Liver (tissue), 9 donors: Measurements from ENCODE around the gene MAPK6. TPM values are rescaled to one million over a fixed set of nuclear protein-coding genes. Genes with fewer than 3 reads are reported as not detected.

Source experiments
- DNase-seq: peaks from one replicate; pipeline ENCODE4 v3.0.0-alpha.2; 2017; ENCODE audit warnings: low spot score
- H3K27ac ChIP-seq, 2 donors: one replicate each; pipeline ENCODE4 v1.7.0; 2013; ENCODE audit warnings: inconsistent platforms in 2 of 2, low read length in 2 of 2, control low read depth in 1 of 2, low read depth in 1 of 2, mild to moderate bottlenecking in 1 of 2
- H3K27me3 ChIP-seq, 4 donors: one replicate each; pipeline versions ENCODE4 v1.6.1 to v1.7.0; 2013; ENCODE audit warnings: low read length in 3 of 4, inconsistent platforms in 1 of 4, mild to moderate bottlenecking in 1 of 4, moderate library complexity in 1 of 4; ENCODE audit not compliant: control insufficient read depth in 4 of 4, insufficient read depth in 4 of 4
- H3K36me3 ChIP-seq, 4 donors: one replicate each; pipeline versions ENCODE4 v1.6.1 to v1.7.0; 2013; ENCODE audit warnings: low read length in 3 of 4, mild to moderate bottlenecking in 3 of 4, low read depth in 1 of 4, moderate library complexity in 1 of 4; ENCODE audit not compliant: control insufficient read depth in 4 of 4, insufficient read depth in 3 of 4
- H3K4me1 ChIP-seq, 4 donors: one replicate each; pipeline versions ENCODE4 v1.6.1 to v1.7.0; 2013; ENCODE audit warnings: low read length in 3 of 4, mild to moderate bottlenecking in 3 of 4, moderate library complexity in 1 of 4; ENCODE audit not compliant: control insufficient read depth in 4 of 4, insufficient read depth in 4 of 4
- H3K4me3 ChIP-seq, 3 donors: one replicate each; pipeline versions ENCODE4 v1.6.1 to v1.7.0; 2013; ENCODE audit warnings: low read length in 3 of 3, control low read depth in 1 of 3, low read depth in 1 of 3, mild to moderate bottlenecking in 1 of 3
- H3K9ac ChIP-seq, 2 donors: one replicate each; pipeline ENCODE4 v1.7.0; 2013; ENCODE audit warnings: low read length in 2 of 2, mild to moderate bottlenecking in 2 of 2, moderate library complexity in 2 of 2, control low read depth in 1 of 2, low read depth in 1 of 2
- H3K9me3 ChIP-seq, 4 donors: one replicate each; pipeline versions ENCODE4 v1.6.1 to v1.7.0; 2013; ENCODE audit warnings: low read length in 3 of 4; ENCODE audit not compliant: control insufficient read depth in 4 of 4
- FOXA1 ChIP-seq: IDR thresholded peaks from 2 replicates; pipeline ENCODE4 v1.6.1; 2016; ENCODE audit warnings: antibody characterized with exemption
- FOXA2 ChIP-seq: IDR thresholded peaks from 2 replicates; pipeline ENCODE4 v1.6.1; 2016; ENCODE audit warnings: antibody characterized with exemption
- HNF4A ChIP-seq, 2 donors: conservative IDR thresholded peaks; 2 replicates each; pipeline ENCODE4 v1.6.1; 2016; ENCODE audit warnings: antibody characterized with exemption in 2 of 2, mild to moderate bottlenecking in 2 of 2
- HNF4G ChIP-seq: IDR thresholded peaks from 2 replicates; pipeline ENCODE4 v1.6.1; 2016; ENCODE audit warnings: antibody characterized with exemption
- NR2F2 ChIP-seq: IDR thresholded peaks from 2 replicates; pipeline ENCODE4 v1.6.1; 2016; ENCODE audit warnings: antibody characterized with exemption
- RAD21 ChIP-seq, 2 donors: IDR thresholded peaks; 2 replicates each; pipeline ENCODE4 v1.6.1; 2016; ENCODE audit warnings: antibody characterized with exemption in 2 of 2, mild to moderate bottlenecking in 2 of 2
- SP1 ChIP-seq: IDR thresholded peaks from 2 replicates; pipeline ENCODE4 v1.6.1; 2018; ENCODE audit warnings: antibody characterized with exemption, mild to moderate bottlenecking
- TAF1 ChIP-seq: conservative IDR thresholded peaks from 2 replicates; pipeline ENCODE4 v1.6.1; 2016; ENCODE audit warnings: antibody characterized with exemption, mild to moderate bottlenecking
- WGBS: extraction: QIAGEN DNeasy Blood & Tissue Kit; methylation state at CpG from one replicate; pipeline ENCODE4 v1.1.7; 2013; 5-methylcytosine and 5-hydroxymethylcytosine counted together
- polyA plus RNA-seq, 2 donors: library from polyadenylated mRNA; stranded (reverse) in 1 of 2; unstranded in 1 of 2; fragments of 200-250 nt in 1 of 2; fragments of >200 nt in 1 of 2; fragmentation: Nextera tagmentation in 1 of 2; extraction: Ambion mirVana in 1 of 2; gene quantifications; one replicate each; pipeline versions ENCODE4 v1.2.1 to v1.2.3, GENCODE V29; 2013 to 2015
- total RNA-seq, 2 donors: library from RNA; depleted of rRNA; stranded (reverse); fragments of >200 nt; gene quantifications; one replicate each; pipeline ENCODE4 v1.2.3, GENCODE V29; 2014
- TF ChIP-seq, protein P1 (sequence below): IDR thresholded peaks from 2 replicates; pipeline ENCODE4 v1.6.1; 2016; ENCODE audit warnings: antibody characterized with exemption
- TF ChIP-seq, protein P2 (sequence below): IDR thresholded peaks from 2 replicates; pipeline ENCODE4 v1.6.1; 2016; ENCODE audit warnings: antibody characterized with exemption
- TF ChIP-seq, protein P3 (sequence below): IDR thresholded peaks from 2 replicates; pipeline ENCODE4 v1.6.1; 2016; ENCODE audit warnings: antibody characterized with exemption
- TF ChIP-seq, protein P4 (sequence below): fragments of 150-350 bp; IDR thresholded peaks from 2 replicates; pipeline ENCODE4 v1.5.1; 2017; ENCODE audit warnings: improper control_type of control experiment, low read depth, low read length; ENCODE audit not compliant: missing input control
- donor health status: healthy.
- donor health status: healthy.
- donor health status: healthy.
- donor health status: healthy.
- donor health status: healthy.

MAPK6 gene
- total and polyA plus RNA-seq, 4 donors = 9.7 to 47.8 (median 32.1) TPM

DNA sequence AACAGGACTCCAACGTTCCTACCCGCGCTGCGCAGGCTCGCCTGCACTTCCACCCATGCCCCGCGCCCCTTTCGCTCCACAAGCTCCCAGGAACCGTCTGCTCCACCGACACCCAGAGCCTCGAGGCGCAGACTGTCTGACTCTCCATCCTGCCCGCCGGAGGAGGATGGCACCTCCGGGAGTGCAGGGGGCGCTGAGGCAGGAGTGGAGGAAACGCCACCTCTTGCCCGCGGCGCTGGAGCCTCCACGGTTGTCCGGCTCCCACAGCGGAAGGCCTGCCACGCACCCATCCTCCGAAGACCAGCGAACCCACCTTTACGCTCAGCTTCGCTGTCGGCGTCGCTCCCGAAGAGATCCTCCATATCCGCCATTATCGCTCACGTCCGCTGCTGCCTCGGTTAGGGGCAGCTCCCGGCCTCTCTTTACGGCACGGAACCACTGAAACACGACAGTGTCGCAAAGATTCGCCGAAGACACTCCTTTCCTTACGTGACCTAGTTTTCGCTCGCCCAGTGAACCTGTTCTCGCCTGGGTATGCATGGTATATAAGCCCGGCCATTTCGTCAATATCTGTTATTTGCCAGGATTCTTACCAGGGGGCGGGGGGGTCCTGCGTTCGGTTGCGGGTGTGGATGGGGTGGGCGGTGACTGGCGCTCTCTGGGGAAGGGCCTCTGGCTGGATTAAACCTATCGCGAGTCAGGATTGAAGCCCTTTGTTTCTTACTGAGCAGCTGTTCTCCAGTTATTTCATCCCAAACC lies 47.5 kb upstream of the MAPK6 start, which contains the start of gene LEO1 (continued):
- TF ChIP-seq, protein P1, sequence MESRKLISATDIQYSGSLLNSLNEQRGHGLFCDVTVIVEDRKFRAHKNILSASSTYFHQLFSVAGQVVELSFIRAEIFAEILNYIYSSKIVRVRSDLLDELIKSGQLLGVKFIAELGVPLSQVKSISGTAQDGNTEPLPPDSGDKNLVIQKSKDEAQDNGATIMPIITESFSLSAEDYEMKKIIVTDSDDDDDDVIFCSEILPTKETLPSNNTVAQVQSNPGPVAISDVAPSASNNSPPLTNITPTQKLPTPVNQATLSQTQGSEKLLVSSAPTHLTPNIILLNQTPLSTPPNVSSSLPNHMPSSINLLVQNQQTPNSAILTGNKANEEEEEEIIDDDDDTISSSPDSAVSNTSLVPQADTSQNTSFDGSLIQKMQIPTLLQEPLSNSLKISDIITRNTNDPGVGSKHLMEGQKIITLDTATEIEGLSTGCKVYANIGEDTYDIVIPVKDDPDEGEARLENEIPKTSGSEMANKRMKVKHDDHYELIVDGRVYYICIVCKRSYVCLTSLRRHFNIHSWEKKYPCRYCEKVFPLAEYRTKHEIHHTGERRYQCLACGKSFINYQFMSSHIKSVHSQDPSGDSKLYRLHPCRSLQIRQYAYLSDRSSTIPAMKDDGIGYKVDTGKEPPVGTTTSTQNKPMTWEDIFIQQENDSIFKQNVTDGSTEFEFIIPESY = peak; percentile 87
- TF ChIP-seq HNF4G (no peak), FOXA1 (peak; percentile 43)
- TF ChIP-seq, protein P2, sequence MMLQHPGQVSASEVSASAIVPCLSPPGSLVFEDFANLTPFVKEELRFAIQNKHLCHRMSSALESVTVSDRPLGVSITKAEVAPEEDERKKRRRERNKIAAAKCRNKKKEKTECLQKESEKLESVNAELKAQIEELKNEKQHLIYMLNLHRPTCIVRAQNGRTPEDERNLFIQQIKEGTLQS = no peak
- TF ChIP-seq, protein P3, sequence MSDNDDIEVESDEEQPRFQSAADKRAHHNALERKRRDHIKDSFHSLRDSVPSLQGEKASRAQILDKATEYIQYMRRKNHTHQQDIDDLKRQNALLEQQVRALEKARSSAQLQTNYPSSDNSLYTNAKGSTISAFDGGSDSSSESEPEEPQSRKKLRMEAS = peak; percentile 49

DNA sequence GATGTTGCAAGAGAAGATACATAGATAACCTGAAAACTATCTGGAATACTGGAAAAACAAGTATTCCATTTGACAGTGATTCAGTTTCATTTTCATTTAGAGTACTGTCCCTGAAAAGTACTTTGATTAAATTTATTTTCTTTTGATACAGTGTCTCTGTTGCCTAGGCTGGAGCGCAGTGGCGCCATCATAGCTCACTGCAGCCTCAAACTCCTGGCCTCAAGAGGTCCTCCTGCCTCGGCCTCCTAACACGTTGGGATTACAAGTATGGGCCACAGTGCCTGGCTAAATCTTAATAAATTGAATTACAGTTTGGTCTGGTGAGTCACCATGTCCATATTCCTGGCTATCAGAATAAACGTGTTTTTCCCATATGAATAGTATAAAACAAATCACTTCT lies 45.8 kb upstream of the MAPK6 start:
- Histone ChIP-seq H3K9me3 (no peaks in the 10 kb centered on the region), H3K9ac (no peak overlapping the region), H3K36me3 (no peaks in the 10 kb centered on the region), H3K4me1 (peaks cover 7 to 20% (median 15%) of the 10 kb centered on the region in 4 donors), H3K27me3 (no peaks in the 10 kb centered on the region), H3K4me3 (no peak overlapping the region), H3K27ac (no peak overlapping the region)
- WGBS = 96% methylated on average over 5 of the region's 5 CpGs
- TF ChIP-seq NR2F2 (no peak), TAF1 (no peak), RAD21 (IDR thresholded peaks at IDR 0.05) (no peak), HNF4A (conservative IDR thresholded peaks at IDR 0.05) (no peak), FOXA2 (no peak), SP1 (no peak)
- TF ChIP-seq, protein P4, sequence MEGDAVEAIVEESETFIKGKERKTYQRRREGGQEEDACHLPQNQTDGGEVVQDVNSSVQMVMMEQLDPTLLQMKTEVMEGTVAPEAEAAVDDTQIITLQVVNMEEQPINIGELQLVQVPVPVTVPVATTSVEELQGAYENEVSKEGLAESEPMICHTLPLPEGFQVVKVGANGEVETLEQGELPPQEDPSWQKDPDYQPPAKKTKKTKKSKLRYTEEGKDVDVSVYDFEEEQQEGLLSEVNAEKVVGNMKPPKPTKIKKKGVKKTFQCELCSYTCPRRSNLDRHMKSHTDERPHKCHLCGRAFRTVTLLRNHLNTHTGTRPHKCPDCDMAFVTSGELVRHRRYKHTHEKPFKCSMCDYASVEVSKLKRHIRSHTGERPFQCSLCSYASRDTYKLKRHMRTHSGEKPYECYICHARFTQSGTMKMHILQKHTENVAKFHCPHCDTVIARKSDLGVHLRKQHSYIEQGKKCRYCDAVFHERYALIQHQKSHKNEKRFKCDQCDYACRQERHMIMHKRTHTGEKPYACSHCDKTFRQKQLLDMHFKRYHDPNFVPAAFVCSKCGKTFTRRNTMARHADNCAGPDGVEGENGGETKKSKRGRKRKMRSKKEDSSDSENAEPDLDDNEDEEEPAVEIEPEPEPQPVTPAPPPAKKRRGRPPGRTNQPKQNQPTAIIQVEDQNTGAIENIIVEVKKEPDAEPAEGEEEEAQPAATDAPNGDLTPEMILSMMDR = no peak
- TF ChIP-seq, protein P1 = no peak
- no peak for DNase-seq

DNA sequence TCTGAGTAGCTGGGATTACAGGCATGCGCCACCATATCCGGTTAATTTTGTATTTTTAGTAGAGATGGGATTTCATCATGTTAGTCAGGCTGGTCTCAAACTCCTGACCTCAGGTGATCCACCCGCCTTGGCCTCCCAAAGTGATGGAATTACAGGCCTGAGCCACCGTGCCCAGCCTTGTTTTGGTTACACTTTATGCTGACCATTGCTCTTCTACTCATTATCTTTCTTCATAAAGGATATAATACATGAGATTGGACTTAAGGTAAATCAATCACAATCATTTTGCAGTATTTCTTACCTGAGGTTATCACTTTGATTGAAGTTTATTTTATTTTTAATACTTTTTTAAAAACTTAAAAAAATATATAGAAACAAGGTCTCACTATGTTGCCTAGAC lies 45.2 kb upstream of the MAPK6 start:
- Histone ChIP-seq H3K4me3 (no peak overlapping the region), H3K36me3 (no peaks in the 10 kb centered on the region), H3K9ac (no peak overlapping the region), H3K9me3 (no peaks in the 10 kb centered on the region), H3K4me1 (peaks cover 7 to 20% (median 15%) of the 10 kb centered on the region in 4 donors), H3K27me3 (no peaks in the 10 kb centered on the region), H3K27ac (no peak overlapping the region)
- WGBS = 98% methylated on average over 4 of the region's 4 CpGs
- DNase-seq = no peak
- TF ChIP-seq SP1 = no peak
- TF ChIP-seq HNF4G = no peak
- TF ChIP-seq, protein P4 = no peak
